SK-N-SH (cell line): ENCODE results near the gene PRDM5. TPM values are rescaled to one million over a fixed set of nuclear protein-coding genes. Genes with fewer than 3 reads are reported as not detected.
A peak's percentile ranks its signal among the peaks of the same experiment; 100 is the strongest.

Source experiments
- CTCF ChIA-PET: fragments of 300-600, 350-600 bp; formaldehyde crosslinking; extraction: SDS; loops from one replicate; lab custom pipeline; 2021; lab: Yijun Ruan, JAX
- POLR2A ChIA-PET: fragments of 350-600 bp; sonication (Branson Sonifier 250); formaldehyde crosslinking; extraction: SDS; loops from one replicate; lab custom pipeline; 2020; ENCODE audit warnings: antibody characterized with exemption, inconsistent platforms; lab: Yijun Ruan, JAX
- DNase-seq: peaks from one replicate; pipeline ENCODE4 v3.0.0; 2012
- H2AFZ ChIP-seq: fragments of 200-600 bp; sonication (generic); 2 replicates; pipeline ENCODE4 v1.8.1; 2016; ENCODE audit warnings: antibody characterized with exemption, mild to moderate bottlenecking, low read depth
- H3F3A ChIP-seq: fragments of 200-600 bp; sonication (generic); replicated peaks from 2 replicates; pipeline ENCODE3; 2016; ENCODE audit warnings: antibody characterized with exemption, mild to moderate bottlenecking; ENCODE audit not compliant: insufficient read depth
- H3K27ac ChIP-seq, 2 experiments: fragments of 200-500 bp in 1 of 2; fragments of 200-600 bp in 1 of 2; sonication (Bioruptor generic) in 1 of 2; sonication (generic), shearing (Covaris generic) in 1 of 2; 2 replicates each; pipeline versions ENCODE4 v1.5.1 to v1.6.1; 2014 to 2016; ENCODE audit warnings: low read depth in 2 of 2, inconsistent platforms in 1 of 2, low read length in 1 of 2, mild to moderate bottlenecking in 1 of 2, mixed read lengths in 1 of 2
- H3K27me3 ChIP-seq: fragments of 200-600 bp; sonication (generic), shearing (Covaris generic); 2 replicates; pipeline ENCODE4 v1.6.1; 2016; ENCODE audit warnings: mixed run types; ENCODE audit not compliant: insufficient read depth
- H3K36me3 ChIP-seq, 2 experiments: fragments of 200-500 bp in 1 of 2; fragments of 200-600 bp in 1 of 2; sonication (Bioruptor generic) in 1 of 2; sonication (generic) in 1 of 2; replicated peaks in 1 of 2; 2 replicates each; pipeline versions ENCODE3 to v1.5.1; 2014 to 2016; ENCODE audit warnings: low read length in 1 of 2, mild to moderate bottlenecking in 1 of 2; ENCODE audit not compliant: insufficient read depth in 2 of 2, control insufficient read depth in 1 of 2
- H3K4me1 ChIP-seq, 2 experiments: fragments of 200-500 bp in 1 of 2; fragments of 200-600 bp in 1 of 2; sonication (Bioruptor generic) in 1 of 2; sonication (generic), shearing (Covaris generic) in 1 of 2; 2 replicates each; pipeline versions ENCODE4 v1.5.1 to v1.6.1; 2014 to 2016; ENCODE audit warnings: low read depth in 1 of 2, low read length in 1 of 2, mixed run types in 1 of 2; ENCODE audit not compliant: insufficient read depth in 2 of 2, control insufficient read depth in 1 of 2
- H3K4me2 ChIP-seq: fragments of 200-600 bp; sonication (generic), shearing (Covaris generic); 2 replicates; pipeline ENCODE4 v1.6.1; 2017; ENCODE audit warnings: mixed run types
- H3K4me3 ChIP-seq, 2 experiments: fragments of 200-500 bp in 1 of 2; fragments of 200-600 bp in 1 of 2; sonication (Bioruptor generic) in 1 of 2; sonication (generic), shearing (Covaris generic) in 1 of 2; 2 replicates each; pipeline versions ENCODE4 v1.5.1 to v1.8.1; 2014 to 2016; ENCODE audit warnings: low read depth in 2 of 2, inconsistent platforms in 1 of 2, low read length in 1 of 2, mild to moderate bottlenecking in 1 of 2, mixed read lengths in 1 of 2, moderate library complexity in 1 of 2
- H3K79me2 ChIP-seq: fragments of 200-600 bp; sonication (generic); 2 replicates; pipeline ENCODE4 v1.8.1; 2017; ENCODE audit warnings: mild to moderate bottlenecking; ENCODE audit not compliant: insufficient read depth
- H3K9ac ChIP-seq: fragments of 200-600 bp; sonication (generic); 2 replicates; pipeline ENCODE4 v1.6.1; 2017; ENCODE audit warnings: mixed run types
- H3K9me2 ChIP-seq: fragments of 200-600 bp; sonication (generic); 2 replicates; pipeline ENCODE4 v1.6.1; 2017; ENCODE audit warnings: mixed run types
- H3K9me3 ChIP-seq: fragments of 200-600 bp; sonication (generic); 2 replicates; pipeline ENCODE4 v1.6.1; 2017; ENCODE audit warnings: mixed run types, mild to moderate bottlenecking, moderate library complexity
- H4K20me1 ChIP-seq: fragments of 200-600 bp; sonication (generic); 2 replicates; pipeline ENCODE4 v1.6.1; 2017; ENCODE audit warnings: mild to moderate bottlenecking, mixed run types; ENCODE audit not compliant: insufficient read depth
- CHD2 ChIP-seq: fragments of 150-350 bp; IDR thresholded peaks from 2 replicates; pipeline ENCODE4 v1.6.1; 2018; ENCODE audit warnings: low read length; ENCODE audit not compliant: partially characterized antibody
- GATA2 ChIP-seq: sonication (generic); formaldehyde crosslinking; IDR thresholded peaks from 2 replicates; pipeline ENCODE4 v1.5.0; 2020; ENCODE audit warnings: mild to moderate bottlenecking, missing genetic modification reagents
- MXI1 ChIP-seq: IDR thresholded peaks from 2 replicates; pipeline ENCODE4 v1.6.1; 2012; ENCODE audit warnings: mild to moderate bottlenecking, low read depth, low read length, improper control_type of control experiment
- NRF1 ChIP-seq: IDR thresholded peaks from 2 replicates; pipeline ENCODE4 v1.6.1; 2012; ENCODE audit warnings: low read depth, mild to moderate bottlenecking, low read length
- RAD21 ChIP-seq: IDR thresholded peaks from 2 replicates; pipeline ENCODE4 v1.6.1; 2012; ENCODE audit warnings: mild to moderate bottlenecking, low read length
- RCOR1 ChIP-seq: fragments of 150-350 bp; IDR thresholded peaks from 2 replicates; pipeline ENCODE4 v1.6.1; 2017; ENCODE audit warnings: antibody characterized with exemption, low read length
- RFX5 ChIP-seq: IDR thresholded peaks from 2 replicates; pipeline ENCODE4 v1.6.1; 2012; ENCODE audit warnings: mild to moderate bottlenecking, improper control_type of control experiment, low read length
- SMC3 ChIP-seq: IDR thresholded peaks from 2 replicates; pipeline ENCODE4 v1.6.1; 2012; ENCODE audit warnings: low read depth, low read length, improper control_type of control experiment
- TAF1 ChIP-seq: IDR thresholded peaks from 2 replicates; pipeline ENCODE4 v1.6.1; 2012; ENCODE audit warnings: low read depth, mild to moderate bottlenecking, low read length, moderate library complexity, borderline replicate concordance
- TEAD4 ChIP-seq: IDR thresholded peaks from 2 replicates; pipeline ENCODE4 v1.4.0; 2012; ENCODE audit warnings: mild to moderate bottlenecking, borderline replicate concordance; ENCODE audit not compliant: insufficient read depth
- ZBTB33 ChIP-seq: IDR thresholded peaks from 2 replicates; pipeline ENCODE4 v1.4.0; 2012; ENCODE audit warnings: low read depth, borderline replicate concordance
- WGBS: methylation state at CpG from one replicate; pipeline ENCODE4 v1.1.6; 2017; ENCODE audit warnings: low lambda C conversion rate; 5-methylcytosine and 5-hydroxymethylcytosine counted together
- polyA plus RNA-seq, 3 experiments: library from polyadenylated mRNA; depleted of rRNA; stranded (reverse); fragments of >200 nt; gene quantifications; 2 replicates each; pipeline ENCODE4 v1.2.3, GENCODE V29; 2012
- TF ChIP-seq, protein P1 (sequence below): fragments of 200-600 bp; sonication (generic); IDR thresholded peaks from 2 replicates; pipeline ENCODE4 v1.6.1; 2017; ENCODE audit warnings: antibody characterized with exemption, mild to moderate bottlenecking, moderate library complexity
- TF ChIP-seq, protein P2 (sequence below): IDR thresholded peaks from 2 replicates; pipeline ENCODE4 v1.4.0; 2012; ENCODE audit warnings: low read depth, borderline replicate concordance

The PRDM5 gene
- polyA plus RNA-seq, 1 of the 3 experiments (the other 2 are of a cell fraction): 3.8 TPM

DNA sequence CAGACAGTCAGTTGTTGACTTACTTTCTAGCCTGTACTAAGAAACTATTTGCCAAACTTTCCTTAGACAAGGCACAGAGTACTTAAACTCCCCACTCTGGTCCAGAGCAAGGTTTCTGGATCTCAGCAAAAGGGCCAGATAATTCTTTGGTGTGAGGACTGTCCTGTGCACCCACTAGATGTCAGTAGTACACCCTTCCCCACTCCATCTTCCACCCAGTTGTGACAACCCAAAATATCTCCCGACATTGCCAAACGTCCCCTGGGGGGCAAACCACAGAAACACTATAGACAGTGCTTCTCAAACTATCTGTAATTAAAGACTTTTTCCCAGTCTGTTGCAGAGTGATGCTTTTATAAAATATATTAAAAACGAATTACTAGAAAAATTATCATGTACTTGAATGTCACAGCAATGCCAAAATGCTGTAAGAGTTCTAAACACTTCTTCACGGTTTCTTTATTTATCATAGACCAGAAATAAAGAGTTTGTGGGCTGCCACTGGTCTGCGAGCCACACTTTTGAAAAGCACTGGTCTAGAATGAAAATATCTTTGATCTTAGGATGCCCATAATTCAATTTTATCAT lies 203.5 kb downstream of the PRDM5 start:
- Histone ChIP-seq H3K27me3 (no peaks in the 10 kb centered on the region), H3K4me1 (peaks cover 0 to 13% of the 10 kb centered on the region in 2 experiments; a peak in 2 of 4 replicates), H3K9me2 (no peaks in the 10 kb centered on the region), H3K4me2 (no peak overlapping the region), H4K20me1 (no peaks in the 10 kb centered on the region), H3K27ac (no peak overlapping the region), H3F3A (no peaks in the 10 kb centered on the region), H3K9me3 (no peaks in the 10 kb centered on the region), H3K4me3 (no peak overlapping the region; a peak in 1 of 4 replicates), H3K9ac (no peak overlapping the region), H3K36me3 (peaks cover 0 to 3% of the 10 kb centered on the region in 2 experiments), H2AFZ (no peak overlapping the region), H3K79me2 (no peaks in the 10 kb centered on the region)
- WGBS: 37% methylated on average over 5 of the region's 5 CpGs
- DNase-seq: peak; percentile 34
- ChIA-PET POLR2A (no interaction called here), CTCF (interaction anchor here (0.8 to 2.4 kb wide), 8 partner anchors 14 to 378 kb away, joined by 3 to 10 read pairs (median 4); partner anchors contain the start of gene PRDM5)
- TF ChIP-seq RFX5: no peak
- TF ChIP-seq RAD21: peak; percentile 92
- TF ChIP-seq RCOR1: 0 out of 2 replicates have a peak, but pooled peaks have one; percentile 36
- TF ChIP-seq SMC3: peak; percentile 89
- peak; percentile 33 for TF ChIP-seq CHD2
- TF ChIP-seq, protein P1, sequence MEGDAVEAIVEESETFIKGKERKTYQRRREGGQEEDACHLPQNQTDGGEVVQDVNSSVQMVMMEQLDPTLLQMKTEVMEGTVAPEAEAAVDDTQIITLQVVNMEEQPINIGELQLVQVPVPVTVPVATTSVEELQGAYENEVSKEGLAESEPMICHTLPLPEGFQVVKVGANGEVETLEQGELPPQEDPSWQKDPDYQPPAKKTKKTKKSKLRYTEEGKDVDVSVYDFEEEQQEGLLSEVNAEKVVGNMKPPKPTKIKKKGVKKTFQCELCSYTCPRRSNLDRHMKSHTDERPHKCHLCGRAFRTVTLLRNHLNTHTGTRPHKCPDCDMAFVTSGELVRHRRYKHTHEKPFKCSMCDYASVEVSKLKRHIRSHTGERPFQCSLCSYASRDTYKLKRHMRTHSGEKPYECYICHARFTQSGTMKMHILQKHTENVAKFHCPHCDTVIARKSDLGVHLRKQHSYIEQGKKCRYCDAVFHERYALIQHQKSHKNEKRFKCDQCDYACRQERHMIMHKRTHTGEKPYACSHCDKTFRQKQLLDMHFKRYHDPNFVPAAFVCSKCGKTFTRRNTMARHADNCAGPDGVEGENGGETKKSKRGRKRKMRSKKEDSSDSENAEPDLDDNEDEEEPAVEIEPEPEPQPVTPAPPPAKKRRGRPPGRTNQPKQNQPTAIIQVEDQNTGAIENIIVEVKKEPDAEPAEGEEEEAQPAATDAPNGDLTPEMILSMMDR: peak; percentile 77
- no peak for TF ChIP-seq GATA2 (CRISPR knock-in tag)
- 0 out of 2 replicates have a peak, but pooled peaks have one; percentile 14 for TF ChIP-seq NRF1
- TF ChIP-seq ZBTB33: no peak
- TF ChIP-seq, protein P2, sequence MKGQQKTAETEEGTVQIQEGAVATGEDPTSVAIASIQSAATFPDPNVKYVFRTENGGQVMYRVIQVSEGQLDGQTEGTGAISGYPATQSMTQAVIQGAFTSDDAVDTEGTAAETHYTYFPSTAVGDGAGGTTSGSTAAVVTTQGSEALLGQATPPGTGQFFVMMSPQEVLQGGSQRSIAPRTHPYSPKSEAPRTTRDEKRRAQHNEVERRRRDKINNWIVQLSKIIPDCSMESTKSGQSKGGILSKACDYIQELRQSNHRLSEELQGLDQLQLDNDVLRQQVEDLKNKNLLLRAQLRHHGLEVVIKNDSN: no peak
- 0 out of 2 replicates have a peak, but pooled peaks have one; percentile 30 for TF ChIP-seq MXI1

DNA sequence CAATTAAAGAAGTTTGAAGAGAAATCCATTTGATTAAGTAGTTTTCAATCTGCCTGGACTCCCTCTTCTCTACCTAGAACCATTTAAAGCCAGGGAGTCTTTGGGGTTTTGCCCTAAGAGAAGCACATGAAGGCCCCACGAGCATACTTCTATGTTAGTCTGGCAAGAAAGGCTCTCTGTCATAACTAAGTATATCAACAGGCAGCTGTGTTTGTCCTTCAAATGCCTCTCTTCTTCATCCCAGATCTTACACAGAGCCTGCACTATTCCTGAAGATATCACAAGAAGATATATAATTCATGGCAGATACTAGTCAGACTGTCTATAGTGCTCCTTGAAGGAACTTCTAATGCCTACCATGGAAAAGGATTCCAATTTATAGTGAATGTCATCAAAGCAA lies 206.2 kb downstream of the PRDM5 start:
- Histone ChIP-seq H3K27ac (no peak overlapping the region), H3K79me2 (no peaks in the 10 kb centered on the region), H2AFZ (no peak overlapping the region), H3K4me3 (no peak overlapping the region), H3K4me1 (peaks cover 0 to 11% of the 10 kb centered on the region in 2 experiments; a peak in 2 of 4 replicates), H3K36me3 (peaks cover 0 to 3% of the 10 kb centered on the region in 2 experiments), H4K20me1 (no peaks in the 10 kb centered on the region), H3K9ac (no peak overlapping the region), H3K4me2 (no peak overlapping the region), H3K9me2 (no peaks in the 10 kb centered on the region), H3F3A (no peaks in the 10 kb centered on the region)
- CTCF ChIA-PET: interaction anchor here (1.6 to 2.4 kb wide), 2 partner anchors 17 to 261 kb away, joined by 5 to 10 read pairs; no protein-coding TSS in a partner anchor
- POLR2A ChIA-PET: no interaction called here
- no peak for DNase-seq
- no peak for TF ChIP-seq TAF1
- no peak for TF ChIP-seq TEAD4
- TF ChIP-seq, all 33 proteins: peak for 0
- Histone ChIP-seq H3K9me3 (no peaks in the 10 kb centered on the region), H3K27me3 (no peaks in the 10 kb centered on the region)
- 100% methylated on average over 1 of the region's 1 CpG for WGBS
